HG03066 (cell line): ENCODE results near the gene NECAB2.

ENCODE experiments used
- ATAC-seq: cut with Tn5 transposase; IDR thresholded peaks from one replicate; pipeline ENCODE4 v1.9.1; 2021; ENCODE audit warnings: low read depth; ENCODE audit not compliant: unreplicated experiment

Gene NECAB2

DNA sequence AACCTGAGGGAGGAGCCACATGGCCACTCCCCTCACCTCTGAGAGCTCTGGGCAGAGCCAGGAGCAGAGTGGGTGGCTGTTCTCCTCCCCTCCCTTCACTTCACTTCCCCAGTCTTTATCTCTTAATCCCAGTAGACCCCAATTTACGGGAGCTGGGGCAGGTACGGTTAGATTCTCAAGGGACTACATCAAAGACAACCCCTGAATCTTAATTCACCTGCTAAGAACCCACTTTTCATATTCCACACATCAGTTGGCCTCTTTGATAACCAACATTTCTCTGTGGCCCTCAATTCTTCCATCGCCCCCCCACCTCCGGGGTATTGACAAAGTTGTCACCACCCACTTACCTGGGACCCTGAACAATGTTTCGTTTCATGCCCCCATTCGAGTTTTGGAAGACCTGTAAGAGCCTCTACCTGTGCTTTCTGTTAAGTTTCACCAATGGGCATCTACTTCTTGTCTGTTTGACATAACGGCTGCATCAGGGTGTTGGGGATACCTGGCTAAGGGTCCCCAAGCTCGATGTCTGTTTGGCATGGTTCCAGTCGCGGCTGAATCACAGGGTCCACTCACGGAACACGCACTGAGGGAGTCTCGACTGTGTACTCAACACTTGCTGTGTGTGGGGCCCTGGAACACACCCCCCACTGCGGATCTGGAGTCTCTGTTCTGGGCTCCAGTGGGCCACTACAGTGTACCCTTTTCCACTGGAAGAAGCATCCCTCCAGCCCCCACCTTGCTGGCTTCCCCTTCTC is 46.7 kb downstream of the NECAB2 start:
- no peak for ATAC-seq

DNA sequence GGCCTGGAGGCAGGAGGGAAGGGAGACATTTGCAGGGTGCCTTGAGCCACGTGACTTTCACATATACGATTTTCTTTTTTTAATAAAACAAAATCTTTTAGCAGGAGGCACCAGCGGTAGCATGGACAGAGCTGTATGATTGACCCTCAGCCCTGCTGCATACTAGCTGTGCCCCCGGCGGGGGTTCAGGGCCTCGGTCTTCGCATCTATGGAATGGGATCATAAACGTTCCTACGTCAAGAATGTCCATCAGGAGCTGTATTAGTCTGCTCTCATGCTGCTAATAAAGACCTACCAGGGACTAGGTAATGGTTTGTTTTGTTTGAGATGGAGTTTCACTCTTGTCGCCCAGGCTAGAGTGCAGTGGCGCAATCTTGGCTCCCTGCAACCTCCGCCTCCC is 47.4 kb downstream of the NECAB2 start:
- ATAC-seq, result no peak

DNA sequence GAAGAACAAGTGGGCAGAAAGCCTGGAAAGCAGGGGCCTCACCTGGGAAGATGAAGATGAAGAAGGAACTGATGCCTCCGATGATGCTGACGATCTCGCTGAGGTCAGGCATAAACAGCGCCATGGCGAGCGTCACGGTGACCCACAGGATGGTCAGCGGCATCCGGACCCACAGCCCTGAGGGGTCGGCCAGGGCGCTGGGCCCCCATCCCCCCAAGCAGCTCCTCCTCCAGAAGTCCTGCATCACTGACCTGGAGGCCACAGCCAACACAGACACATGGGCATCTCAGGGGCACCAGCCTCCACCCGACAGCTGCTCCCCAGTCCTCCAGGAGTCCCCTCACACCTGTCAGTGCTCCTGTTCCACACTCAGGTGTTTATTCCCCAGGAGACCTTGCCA is 48.4 kb downstream of the NECAB2 start:
- no peak for ATAC-seq

DNA sequence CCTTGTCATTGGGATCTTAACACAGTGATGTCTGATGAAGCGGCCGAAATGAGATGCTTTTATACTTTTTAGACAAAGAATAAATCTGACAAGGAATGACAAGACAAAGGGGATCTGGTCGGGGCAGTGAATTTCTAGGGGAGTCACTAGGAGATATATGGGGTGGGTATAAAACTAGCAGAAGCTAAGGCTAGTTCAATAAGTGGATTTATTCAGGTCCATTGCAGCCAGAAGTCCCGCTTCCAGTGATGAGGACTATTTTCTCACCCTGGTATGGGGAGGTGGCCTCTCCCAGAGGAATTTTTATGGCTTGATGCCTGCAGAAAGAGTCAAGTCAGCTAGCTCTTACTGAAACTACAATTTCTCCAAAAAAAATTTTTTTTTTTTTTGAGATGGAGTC is 50.7 kb downstream of the NECAB2 start:
- ATAC-seq, result no peak

DNA sequence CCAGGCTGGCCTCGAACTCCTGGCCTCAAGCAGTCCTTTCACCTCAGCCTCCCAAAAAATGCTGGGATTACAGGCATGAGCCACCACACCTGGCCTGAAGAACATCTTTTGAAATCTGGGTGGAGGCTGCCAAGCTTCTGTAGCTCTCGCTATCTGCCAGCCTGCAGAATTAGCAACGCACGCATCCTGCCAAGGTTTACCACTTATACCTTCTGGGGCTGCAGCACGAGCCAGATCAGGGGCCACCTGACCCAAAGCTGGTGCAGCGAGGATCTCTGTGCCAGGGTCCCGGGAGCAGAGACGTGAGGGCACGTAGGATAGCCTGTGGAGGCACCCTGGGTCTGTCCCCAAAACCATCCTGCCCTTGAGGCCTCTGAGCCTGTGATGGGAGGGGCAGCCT is 52.3 kb downstream of the NECAB2 start:
- no peak for ATAC-seq

DNA sequence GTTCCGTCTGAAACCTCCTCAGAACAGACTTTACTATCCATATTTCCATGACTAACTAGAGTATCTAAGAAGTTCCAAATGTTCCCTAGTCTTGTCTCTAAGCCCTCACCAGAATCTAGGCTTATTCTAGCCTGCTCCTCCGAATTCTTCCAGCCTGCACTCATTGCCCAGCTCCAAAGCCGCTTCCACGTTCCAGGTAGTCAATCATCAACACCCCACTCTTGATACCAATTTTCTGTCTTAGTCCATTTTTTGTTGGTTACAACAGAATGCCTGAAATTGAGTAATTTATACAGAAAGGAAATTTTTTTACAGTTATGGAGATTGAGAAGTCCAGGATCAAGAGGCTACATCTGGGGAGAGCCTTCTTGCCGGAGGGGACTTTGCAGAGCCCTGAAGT is 53.4 kb downstream of the NECAB2 start:
- no peak for ATAC-seq

DNA sequence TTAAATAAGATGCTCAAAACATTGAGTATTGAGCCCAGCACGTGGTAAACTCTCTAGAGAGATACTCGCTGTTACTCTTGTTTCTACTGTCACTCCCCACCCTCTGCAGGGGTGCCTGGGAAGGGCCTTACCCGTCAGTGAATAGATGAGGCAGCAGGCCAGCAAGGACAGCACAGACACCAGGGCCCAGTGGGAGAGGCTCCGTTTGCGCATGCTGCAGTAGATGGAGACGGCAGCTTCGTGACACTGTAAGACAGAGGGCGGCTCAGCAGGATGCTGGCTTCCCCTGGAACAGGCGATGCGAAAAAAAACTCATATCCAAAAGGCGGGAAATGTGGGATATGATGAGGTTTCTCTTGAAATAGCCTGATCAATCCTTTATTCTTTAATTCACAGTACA is 54.6 kb downstream of the NECAB2 start:
- ATAC-seq, result no peak

DNA sequence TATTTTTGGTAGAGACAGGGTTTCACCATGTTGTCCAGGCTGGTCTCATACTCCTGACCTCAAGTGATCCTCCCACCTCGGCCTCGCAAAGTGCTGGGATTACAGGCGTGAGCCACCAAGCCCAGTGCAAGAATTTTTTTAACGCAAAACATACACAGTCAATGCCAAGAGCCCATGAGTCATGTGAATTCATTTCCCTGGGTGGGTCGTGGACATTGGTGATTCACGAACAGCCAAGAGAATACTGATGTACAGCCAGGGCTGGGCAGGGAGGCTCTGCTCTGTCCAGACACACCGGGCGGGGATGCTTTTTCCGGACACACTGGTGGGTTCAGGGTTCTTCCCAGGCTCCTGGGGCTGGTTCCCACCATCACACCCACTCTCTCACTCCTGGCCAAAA is 56.8 kb downstream of the NECAB2 start:
- no peak for ATAC-seq

DNA sequence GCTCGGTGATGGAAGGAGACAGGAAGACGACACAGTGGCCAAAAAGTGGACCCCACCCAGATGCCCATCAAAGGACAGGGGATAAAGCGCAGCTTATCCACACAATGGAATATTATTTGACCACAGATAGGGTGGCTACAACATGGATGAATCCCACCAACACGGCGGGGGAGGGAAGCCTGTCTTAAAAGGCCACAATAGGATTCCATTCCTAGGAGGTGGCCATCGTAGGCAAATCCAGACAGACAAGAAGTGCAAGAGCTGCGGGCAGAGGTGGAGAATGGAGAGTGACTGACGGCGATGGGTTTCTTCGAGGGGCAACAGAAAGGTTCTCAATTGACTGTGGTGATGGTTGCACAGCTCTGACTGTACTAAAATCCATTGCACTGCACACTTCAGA is 58.6 kb downstream of the NECAB2 start:
- no peak for ATAC-seq

DNA sequence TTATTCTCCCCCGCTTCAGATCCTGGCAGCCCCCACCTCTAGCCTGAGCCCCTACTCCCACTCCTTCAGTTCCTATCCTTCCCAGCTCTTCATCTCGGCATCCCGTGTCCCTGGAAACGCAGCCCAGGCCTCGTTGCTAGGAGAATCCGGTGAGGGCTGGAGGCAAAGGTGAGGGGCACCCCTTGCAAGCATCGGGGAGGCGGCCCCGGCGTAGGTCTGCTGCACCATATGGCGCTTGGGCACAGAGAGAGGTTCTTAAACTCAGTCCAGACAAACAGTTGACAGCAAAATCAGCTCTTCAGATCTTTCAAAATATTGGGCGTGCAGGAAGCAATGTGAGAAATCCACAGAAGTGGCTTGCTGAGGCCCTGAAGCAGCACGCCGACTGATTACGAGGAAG is 59.6 kb downstream of the NECAB2 start:
- no peak for ATAC-seq

DNA sequence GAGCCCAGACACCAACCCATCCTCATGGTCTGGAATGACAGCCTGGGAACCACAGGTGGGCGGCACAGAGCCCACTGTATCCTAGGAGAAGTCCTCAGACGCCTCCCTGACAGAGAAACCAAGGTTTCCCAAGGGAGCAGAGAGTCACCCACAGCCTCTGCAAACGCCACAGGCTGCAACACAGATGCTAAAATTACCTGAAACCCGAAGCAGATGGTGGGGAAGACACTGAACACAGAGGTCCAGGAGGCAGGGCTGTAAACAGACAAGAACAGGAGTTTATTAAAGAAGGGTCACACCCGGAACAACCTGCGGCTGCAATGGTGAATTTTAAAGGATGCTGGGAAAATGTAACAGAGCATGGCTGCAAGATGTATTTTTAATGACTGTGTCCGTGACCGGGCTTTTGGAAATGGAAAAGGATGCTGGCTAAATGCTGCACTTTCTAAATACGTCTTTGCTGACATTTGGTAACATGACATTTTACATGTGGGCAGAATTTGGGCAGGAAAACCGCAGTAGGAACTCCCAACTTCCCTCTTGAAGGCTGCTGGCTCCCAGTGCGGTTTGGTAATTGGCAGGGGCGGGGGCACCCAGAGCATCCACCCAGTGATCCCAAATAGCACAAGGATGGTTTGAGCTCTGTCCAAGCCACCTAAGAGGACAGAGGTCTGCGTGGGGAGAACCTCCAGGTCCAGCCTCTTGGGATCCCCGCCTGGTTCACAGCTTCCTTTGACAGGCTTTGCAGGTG is 61.4 kb downstream of the NECAB2 start:
- no peak for ATAC-seq

DNA sequence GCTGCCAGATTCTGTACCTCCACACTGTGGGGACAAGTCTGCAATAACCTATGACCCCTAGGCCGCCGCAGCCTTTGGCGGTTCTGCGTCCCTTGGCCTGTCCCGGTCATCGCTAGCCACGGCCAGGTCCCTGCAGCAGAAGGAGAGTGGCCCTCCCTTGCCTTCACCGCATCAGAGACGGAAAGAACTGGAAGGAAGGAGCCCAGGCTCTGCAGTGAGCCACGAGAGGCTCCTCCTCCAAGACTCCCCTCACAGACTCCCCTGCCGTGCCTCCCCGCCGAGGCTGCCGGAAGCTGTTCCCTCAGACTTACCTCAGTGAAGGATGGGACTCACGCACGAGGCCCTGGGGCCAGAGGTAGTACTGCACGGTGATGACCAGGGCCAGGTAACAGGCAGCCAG is 63.5 kb downstream of the NECAB2 start:
- ATAC-seq, result no peak

DNA sequence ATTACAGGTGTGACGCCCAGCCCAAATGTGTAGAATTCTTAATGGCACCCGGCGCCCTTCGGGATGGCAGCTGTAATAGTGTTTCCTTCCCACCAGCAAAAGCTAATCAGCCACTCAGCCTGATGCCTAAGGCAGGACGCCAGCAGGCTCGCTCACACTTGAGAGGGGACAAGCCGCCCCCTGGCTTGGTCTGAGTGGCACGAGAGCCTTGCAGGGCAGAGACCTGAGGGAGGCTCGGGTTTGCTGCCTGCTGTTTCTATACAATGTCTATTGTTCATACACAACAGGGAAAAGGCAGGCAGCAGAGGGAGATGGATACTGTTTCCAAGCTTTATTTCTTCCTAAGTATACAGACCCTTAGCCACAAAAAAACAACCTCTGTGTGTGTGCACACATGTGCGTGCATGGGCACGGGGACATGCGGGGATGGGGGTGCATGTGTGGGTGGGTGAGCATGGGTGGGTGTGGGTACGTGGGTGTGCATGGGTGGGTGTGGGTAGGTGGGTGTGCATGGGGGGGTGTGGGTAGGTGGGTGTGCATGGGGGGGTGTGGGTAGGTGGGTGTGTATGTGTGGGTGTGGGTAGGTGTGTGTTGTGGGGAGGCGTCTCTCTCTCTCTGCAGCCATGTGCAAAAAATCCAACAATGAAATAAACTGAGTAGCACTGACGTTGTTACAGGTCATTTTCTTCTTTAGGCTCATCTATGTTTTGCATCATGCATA is 64.6 kb downstream of the NECAB2 start:
- ATAC-seq, result no peak

DNA sequence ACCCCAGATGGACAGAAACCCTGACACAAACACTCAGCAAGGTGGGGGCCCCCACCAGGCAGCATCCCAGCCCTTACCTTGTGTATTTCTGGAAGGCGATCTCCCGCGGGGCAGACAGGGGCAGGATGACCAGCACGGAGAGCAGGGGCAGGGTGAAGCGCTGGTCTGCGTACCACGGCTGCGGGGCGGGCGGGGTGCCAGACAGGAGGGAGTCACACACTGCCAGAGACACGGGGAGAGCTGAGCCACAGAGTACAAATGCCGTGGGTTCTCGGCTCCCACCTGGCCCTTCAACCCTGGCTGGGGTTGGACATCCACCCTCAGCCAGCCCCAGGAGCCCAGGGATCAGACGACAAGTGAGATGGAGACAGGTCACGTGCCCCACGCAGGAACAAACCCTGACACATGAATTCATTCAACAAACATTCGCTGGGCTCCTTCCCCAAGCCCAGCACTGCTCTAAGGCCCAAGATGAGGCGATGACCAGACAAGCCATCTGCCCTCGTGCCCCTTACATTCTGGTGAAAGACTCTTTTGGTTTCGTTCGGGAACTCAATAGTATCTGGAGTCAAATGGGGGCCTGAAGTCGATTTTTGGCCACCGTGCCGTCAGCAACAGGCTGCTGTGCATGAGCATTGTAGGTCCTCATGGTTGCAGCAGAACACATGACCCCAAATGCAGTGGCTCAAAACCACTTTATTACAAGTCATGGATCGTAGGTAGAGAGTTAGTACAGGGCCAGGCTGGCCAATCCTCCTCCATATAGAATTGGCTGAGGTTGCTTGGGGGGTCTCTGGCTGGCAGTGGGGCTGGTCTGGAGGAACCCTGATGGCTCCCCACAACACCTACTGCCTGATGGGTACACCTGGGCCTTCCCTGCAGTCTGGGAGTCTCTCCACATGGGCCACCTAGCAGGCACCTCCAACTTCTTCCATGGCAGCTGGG is 65.5 kb downstream of the NECAB2 start:
- no peak for ATAC-seq

DNA sequence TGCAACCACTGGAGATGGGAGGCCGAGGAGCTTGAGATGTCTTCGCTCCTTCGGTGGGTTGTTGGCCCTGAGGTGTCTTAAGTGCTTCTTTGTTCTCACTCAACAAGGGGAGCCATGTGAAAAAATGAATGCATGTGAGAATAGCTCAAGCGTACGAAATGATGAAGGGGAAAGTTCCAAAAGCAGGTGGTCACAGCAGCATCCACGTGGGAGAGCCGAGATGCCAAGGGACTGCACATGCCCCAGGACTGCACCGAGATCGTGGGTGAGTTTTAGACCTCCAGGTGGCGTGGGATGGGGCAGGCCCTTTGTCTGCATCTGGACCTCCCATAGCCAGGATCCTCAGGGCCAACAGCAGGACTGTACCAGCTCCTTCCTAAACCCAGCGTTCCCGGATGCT is 66.5 kb downstream of the NECAB2 start:
- no peak for ATAC-seq

DNA sequence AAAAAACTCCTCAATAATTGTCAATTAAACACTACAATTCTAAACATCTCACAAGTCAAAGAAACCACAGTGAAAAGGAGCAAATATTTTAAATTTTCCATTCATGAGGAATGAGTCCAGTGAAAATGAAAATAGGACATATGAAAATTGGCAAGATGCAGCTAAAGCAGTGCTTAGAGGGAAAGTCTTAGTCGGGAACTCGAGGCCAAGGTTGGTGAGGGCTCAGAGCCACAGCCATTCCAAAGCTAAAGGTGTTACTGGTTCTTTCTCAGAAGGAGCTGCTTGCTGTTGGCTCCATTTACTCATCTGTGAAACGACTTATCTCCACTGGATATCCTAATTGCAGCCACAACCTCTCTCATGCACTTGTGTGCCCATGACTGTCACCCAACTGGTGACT is 68.1 kb downstream of the NECAB2 start:
- no peak for ATAC-seq

DNA sequence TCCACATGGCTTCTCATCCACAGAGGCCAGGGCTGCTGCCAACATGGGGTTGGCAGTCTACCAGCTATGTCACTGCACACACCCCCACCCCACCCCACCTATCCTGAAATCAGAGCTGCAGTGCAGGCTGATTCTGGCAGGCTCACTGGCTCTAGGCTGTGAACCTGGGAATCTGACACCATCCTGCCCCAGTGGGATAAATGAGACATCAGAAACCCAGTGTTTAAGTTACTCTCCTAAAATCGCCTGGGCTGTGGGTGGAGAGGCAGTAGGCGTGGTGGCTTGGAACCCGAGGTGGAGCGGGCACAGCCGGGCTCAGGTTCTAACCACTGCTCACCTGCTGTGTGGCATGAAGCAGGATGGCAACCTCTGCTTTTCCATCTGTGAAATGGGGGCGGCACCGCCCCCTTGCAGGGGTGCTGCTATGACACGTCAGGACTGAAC is 69.0 kb downstream of the NECAB2 start:
- no peak for ATAC-seq

DNA sequence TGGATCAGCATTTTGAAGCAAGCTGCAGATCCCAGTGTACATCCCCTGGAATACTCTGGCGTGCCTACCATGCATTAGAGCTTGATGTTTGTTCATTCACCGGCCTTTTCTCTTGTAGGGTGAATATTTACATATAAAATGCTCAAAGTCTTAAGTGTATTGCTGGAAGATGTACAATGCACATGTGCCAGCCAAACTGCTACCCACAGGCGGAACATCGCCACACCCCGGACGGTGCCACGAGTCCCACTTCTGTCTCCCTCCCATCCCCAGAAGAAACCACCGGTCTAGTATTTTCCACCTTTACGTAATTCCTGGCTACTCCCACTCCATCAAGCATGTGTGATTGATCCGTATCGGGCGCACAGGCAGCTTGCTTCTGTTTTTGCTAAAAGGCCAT is 70.4 kb downstream of the NECAB2 start:
- ATAC-seq, result no peak

DNA sequence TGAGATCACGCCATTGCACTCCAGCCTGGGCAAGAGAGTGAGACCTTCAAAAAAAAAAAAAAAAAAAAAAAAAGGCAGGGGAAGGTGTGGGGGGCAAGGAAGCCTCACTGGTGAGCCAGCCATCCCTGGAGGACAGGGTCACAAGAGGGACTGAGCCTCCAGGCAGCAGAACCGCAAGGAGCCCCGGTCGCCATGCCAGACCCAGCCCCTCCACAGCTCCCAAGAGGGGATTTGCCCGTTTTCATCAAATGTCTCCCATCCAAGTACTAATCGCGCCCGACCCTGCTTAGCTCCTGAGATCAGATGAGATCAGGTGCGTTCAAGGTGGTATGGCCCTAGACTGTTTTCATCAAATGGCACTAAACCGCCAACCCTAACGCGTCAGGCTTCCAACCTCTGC is 71.7 kb downstream of the NECAB2 start:
- ATAC-seq, result no peak

DNA sequence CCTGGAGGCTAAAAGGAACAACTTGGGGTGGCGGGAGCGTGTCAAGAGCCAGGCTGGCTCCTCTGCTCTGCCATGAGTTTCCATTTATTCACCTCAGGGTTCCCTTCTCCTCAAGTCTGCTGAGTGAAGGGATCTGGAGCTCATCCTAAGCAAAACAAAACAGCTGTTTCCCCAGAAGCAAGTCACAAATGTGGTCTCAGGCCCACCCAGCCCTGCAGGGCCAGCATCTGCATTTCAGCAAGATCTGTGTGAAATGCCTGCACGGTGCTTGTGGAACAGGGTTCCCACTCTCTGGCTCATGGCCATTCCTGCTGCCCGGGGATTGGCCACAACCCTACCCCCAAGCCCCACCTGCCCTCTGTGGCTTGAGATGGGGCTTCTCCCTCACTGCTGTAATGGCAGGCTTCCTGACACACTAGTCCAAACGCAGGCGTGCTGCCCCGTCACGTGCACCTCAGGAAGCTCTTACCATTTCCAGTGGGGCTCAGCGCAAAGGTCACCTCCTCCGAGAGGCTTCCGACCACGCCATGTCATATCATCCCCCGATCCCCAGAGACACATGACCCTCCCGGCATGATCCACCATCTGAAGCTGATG is 72.3 kb downstream of the NECAB2 start:
- ATAC-seq, result no peak
